Measurements from ENCODE around the gene CEACAM21.

The CEACAM21 gene

DNA sequence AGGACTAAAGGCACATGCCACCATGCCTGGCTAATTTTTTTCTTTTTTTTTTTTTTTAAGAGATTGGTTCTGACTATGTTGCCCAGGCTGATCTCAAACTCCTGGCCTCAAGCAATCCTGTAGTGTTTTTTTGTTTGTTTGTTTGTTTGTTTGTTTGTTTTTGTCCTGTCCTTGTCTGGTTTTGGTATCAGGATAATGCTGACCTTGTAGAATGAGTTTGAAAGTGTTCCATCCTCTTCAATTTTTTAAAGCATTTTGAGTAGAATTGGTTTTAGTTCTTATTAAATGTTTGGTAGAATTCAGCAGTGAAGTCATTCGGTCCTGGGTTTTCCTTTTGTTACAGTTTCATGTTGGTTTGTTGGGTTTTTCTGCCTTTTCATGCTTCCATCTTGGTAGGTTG, 31.7 kb downstream of the CEACAM21 start:
- H2BK120ac ChIP-seq (ENCODE audit: low read depth, low read length): no peak overlapping the region
- H4K91ac ChIP-seq (ENCODE audit: low read depth, low read length, poor library complexity): no peak overlapping the region
- H3K9ac ChIP-seq (ENCODE audit: low read depth, low read length, poor library complexity): no peak overlapping the region
- H3K27ac ChIP-seq (replicated peaks; ENCODE audit: low read length): no peak overlapping the region
- peaks cover 0 to 60% (median 0%) of the 10 kb centered on the region in 3 experiments for H3K27me3 ChIP-seq (ENCODE audit: control insufficient read depth in 3 of 3, insufficient read depth in 3 of 3, low read depth in 1 of 3, low read length in 3 of 3)
- no peak overlapping the region for H3K14ac ChIP-seq (ENCODE audit: low read length)
- H4K8ac ChIP-seq (ENCODE audit: low read depth, low read length): no peak overlapping the region
- peaks cover 0 to 11% of the 10 kb centered on the region in 2 donors for H3K9me3 ChIP-seq (replicated peaks in 1 of 2; ENCODE audit: control insufficient read depth in 2 of 2, insufficient read depth in 1 of 2, low read depth in 1 of 2, low read length in 2 of 2)
- no peak for DNase-seq (ENCODE audit: low spot score)
- WGBS, 2 donors (ENCODE audit: extremely low coverage in 2 of 2, insufficient read length in 2 of 2, insufficient replicate concordance in 1 of 2): no CpG with 5 or more reads among the region's 1 CpG
- no peak overlapping the region for H3K23ac ChIP-seq (ENCODE audit: low read depth, low read length, poor library complexity)
- H3K4me2 ChIP-seq (ENCODE audit: insufficient read depth, low read length, poor library complexity, severe bottlenecking): no peak overlapping the region
- no peak overlapping the region for H3K18ac ChIP-seq (ENCODE audit: low read length)
- no peak overlapping the region for H2AFZ ChIP-seq (ENCODE audit: low read length)
- H3K4ac ChIP-seq (ENCODE audit: low read length): no peak overlapping the region
- H3K4me3 ChIP-seq (ENCODE audit: low read length in 2 of 2): no peak overlapping the region
- H2BK5ac ChIP-seq (ENCODE audit: low read length): no peak overlapping the region
- H2BK12ac ChIP-seq (ENCODE audit: low read length): no peak overlapping the region
- no peaks in the 10 kb centered on the region for H3K36me3 ChIP-seq (replicated peaks in 1 of 2; ENCODE audit: control insufficient read depth in 2 of 2, insufficient read depth in 2 of 2, low read length in 2 of 2)
- H2AK5ac ChIP-seq (ENCODE audit: low read depth, low read length): no peak overlapping the region
- H3K4me1 ChIP-seq (ENCODE audit: control insufficient read depth in 2 of 2, insufficient read depth in 1 of 2, low read depth in 1 of 2, low read length in 2 of 2): no peaks in the 10 kb centered on the region
- no peak overlapping the region for H2BK15ac ChIP-seq (ENCODE audit: low read length)
- no peaks in the 10 kb centered on the region for H3K79me1 ChIP-seq (ENCODE audit: low read depth, low read length)

DNA sequence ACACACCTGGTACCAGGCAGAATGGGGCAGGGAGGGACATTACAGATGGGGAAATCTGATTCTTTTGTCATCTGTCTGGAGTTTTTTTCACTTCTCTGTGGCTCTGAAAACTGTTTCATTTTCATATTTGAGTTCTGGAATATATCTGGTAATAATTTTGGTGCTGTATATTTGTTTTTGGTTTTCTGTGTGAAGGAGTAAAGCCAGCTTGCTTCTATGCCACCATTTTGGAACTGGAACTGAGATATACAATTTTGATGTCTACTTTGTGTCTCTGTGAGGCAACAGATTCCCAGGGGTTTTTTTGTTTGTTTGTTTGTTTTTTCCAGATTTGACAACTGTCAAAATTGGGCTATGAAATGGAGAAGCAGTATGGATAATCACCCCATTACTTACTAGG, 34.8 kb downstream of the CEACAM21 start:
- H3K27me3 ChIP-seq (ENCODE audit: control insufficient read depth in 3 of 3, insufficient read depth in 3 of 3, low read depth in 1 of 3, low read length in 3 of 3): peaks cover 0 to 34% (median 0%) of the 10 kb centered on the region in 3 experiments
- DNase-seq (ENCODE audit: low spot score): no peak
- no peak overlapping the region for H3K27ac ChIP-seq (replicated peaks; ENCODE audit: low read length)
- H2BK15ac ChIP-seq (ENCODE audit: low read length): no peak overlapping the region
- no peak overlapping the region for H2AK5ac ChIP-seq (ENCODE audit: low read depth, low read length)
- no peak overlapping the region for H4K8ac ChIP-seq (ENCODE audit: low read depth, low read length)
- no peaks in the 10 kb centered on the region for H3K36me3 ChIP-seq (replicated peaks in 1 of 2; ENCODE audit: control insufficient read depth in 2 of 2, insufficient read depth in 2 of 2, low read length in 2 of 2)
- H3K23ac ChIP-seq (ENCODE audit: low read depth, low read length, poor library complexity): no peak overlapping the region
- H3K79me1 ChIP-seq (ENCODE audit: low read depth, low read length): no peaks in the 10 kb centered on the region
- no peaks in the 10 kb centered on the region for H3K4me1 ChIP-seq (ENCODE audit: control insufficient read depth in 2 of 2, insufficient read depth in 1 of 2, low read depth in 1 of 2, low read length in 2 of 2)
- no peak overlapping the region for H3K4me3 ChIP-seq (ENCODE audit: low read length in 2 of 2)
- no peak overlapping the region for H3K14ac ChIP-seq (ENCODE audit: low read length)
- no peak overlapping the region for H2BK12ac ChIP-seq (ENCODE audit: low read length)
- no peak overlapping the region for H3K9ac ChIP-seq (ENCODE audit: low read depth, low read length, poor library complexity)
- H4K91ac ChIP-seq (ENCODE audit: low read depth, low read length, poor library complexity): no peak overlapping the region
- H3K18ac ChIP-seq (ENCODE audit: low read length): no peak overlapping the region
- H3K4ac ChIP-seq (ENCODE audit: low read length): no peak overlapping the region
- no peak overlapping the region for H2AFZ ChIP-seq (ENCODE audit: low read length)
- no peak overlapping the region for H2BK5ac ChIP-seq (ENCODE audit: low read length)
- peaks cover 0 to 22% of the 10 kb centered on the region in 2 donors for H3K9me3 ChIP-seq (replicated peaks in 1 of 2; ENCODE audit: control insufficient read depth in 2 of 2, insufficient read depth in 1 of 2, low read depth in 1 of 2, low read length in 2 of 2)
- H3K4me2 ChIP-seq (ENCODE audit: insufficient read depth, low read length, poor library complexity, severe bottlenecking): no peak overlapping the region
- H2BK120ac ChIP-seq (ENCODE audit: low read depth, low read length): no peak overlapping the region

DNA sequence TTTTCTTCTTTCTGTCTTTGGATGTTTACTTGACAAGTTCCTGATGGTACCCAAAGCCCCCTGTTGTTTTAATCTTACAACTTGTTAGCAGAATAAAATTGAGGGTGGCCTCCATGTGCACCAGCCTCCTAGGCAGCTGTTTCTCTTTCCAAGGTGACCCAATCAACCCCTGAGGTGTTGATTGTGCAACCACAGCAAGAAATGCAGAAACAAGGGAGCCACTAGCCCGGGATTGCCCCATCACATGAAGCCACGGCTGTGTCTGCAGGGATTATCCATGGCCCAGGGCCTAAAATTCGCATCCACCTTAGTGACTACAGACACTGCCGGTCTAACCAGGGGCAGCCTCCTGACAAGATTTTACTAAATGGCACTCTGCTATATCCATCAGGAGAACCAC, 36.5 kb downstream of the CEACAM21 start:
- H3K9me3 ChIP-seq (replicated peaks in 1 of 2; ENCODE audit: control insufficient read depth in 2 of 2, insufficient read depth in 1 of 2, low read depth in 1 of 2, low read length in 2 of 2): peaks cover 0 to 20% of the 10 kb centered on the region in 2 donors

DNA sequence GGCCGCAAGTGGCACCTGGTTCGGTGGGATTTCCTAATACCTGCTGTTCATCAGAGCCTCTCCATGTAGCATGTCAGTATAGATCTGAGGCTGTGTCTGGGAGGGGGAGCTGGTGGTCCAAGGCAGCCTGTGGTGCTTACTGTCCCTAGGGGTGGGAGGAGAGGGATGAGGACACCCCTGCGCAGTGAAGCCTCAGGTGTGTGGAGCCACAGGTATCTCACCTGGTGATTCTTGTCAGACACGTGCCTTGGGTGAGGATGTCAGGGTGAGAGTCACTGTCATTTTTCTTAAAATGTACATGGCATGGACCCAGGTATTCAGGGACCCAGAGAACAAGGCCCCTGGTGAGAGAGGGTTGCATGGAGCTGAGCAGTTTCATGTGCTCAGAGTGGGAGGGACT, 39.2 kb downstream of the CEACAM21 start:
- Histone ChIP-seq H2AK5ac (ENCODE audit: low read depth, low read length) (no peak overlapping the region), H3K4me2 (ENCODE audit: insufficient read depth, low read length, poor library complexity, severe bottlenecking) (no peak overlapping the region), H3K79me1 (ENCODE audit: low read depth, low read length) (no peaks in the 10 kb centered on the region), H3K9ac (ENCODE audit: low read depth, low read length, poor library complexity) (no peak overlapping the region), H3K36me3 (replicated peaks in 1 of 2; ENCODE audit: control insufficient read depth in 2 of 2, insufficient read depth in 2 of 2, low read length in 2 of 2) (no peaks in the 10 kb centered on the region), H2BK5ac (ENCODE audit: low read length) (no peak overlapping the region), H3K4ac (ENCODE audit: low read length) (no peak overlapping the region), H4K8ac (ENCODE audit: low read depth, low read length) (no peak overlapping the region), H3K18ac (ENCODE audit: low read length) (no peak overlapping the region), H4K91ac (ENCODE audit: low read depth, low read length, poor library complexity) (no peak overlapping the region), H2AFZ (ENCODE audit: low read length) (no peak overlapping the region), H3K27ac (replicated peaks; ENCODE audit: low read length) (no peak overlapping the region), H3K4me1 (ENCODE audit: control insufficient read depth in 2 of 2, insufficient read depth in 1 of 2, low read depth in 1 of 2, low read length in 2 of 2) (no peaks in the 10 kb centered on the region), H2BK120ac (ENCODE audit: low read depth, low read length) (no peak overlapping the region), H3K9me3 (replicated peaks in 1 of 2; ENCODE audit: control insufficient read depth in 2 of 2, insufficient read depth in 1 of 2, low read depth in 1 of 2, low read length in 2 of 2) (peaks cover 0 to 24% of the 10 kb centered on the region in 2 donors), H3K14ac (ENCODE audit: low read length) (no peak overlapping the region), H2BK15ac (ENCODE audit: low read length) (no peak overlapping the region), H3K23ac (ENCODE audit: low read depth, low read length, poor library complexity) (no peak overlapping the region), H3K27me3 (ENCODE audit: control insufficient read depth in 3 of 3, insufficient read depth in 3 of 3, low read depth in 1 of 3, low read length in 3 of 3) (peaks cover 0 to 9% (median 0%) of the 10 kb centered on the region in 3 experiments), H2BK12ac (ENCODE audit: low read length) (no peak overlapping the region), H3K4me3 (ENCODE audit: low read length in 2 of 2) (peak overlapping the region in 1 of 2 donors; percentile 5)
- no CpG with 5 or more reads among the region's 4 CpGs for WGBS, 2 donors (ENCODE audit: extremely low coverage in 2 of 2, insufficient read length in 2 of 2, insufficient replicate concordance in 1 of 2)
- no peak for DNase-seq (ENCODE audit: low spot score)

More for the DNA sequence above, 36.5 kb downstream of the CEACAM21 start:
- Histone ChIP-seq H3K36me3 (replicated peaks in 1 of 2; ENCODE audit: control insufficient read depth in 2 of 2, insufficient read depth in 2 of 2, low read length in 2 of 2) (no peaks in the 10 kb centered on the region), H4K8ac (ENCODE audit: low read depth, low read length) (no peak overlapping the region), H3K4me1 (ENCODE audit: control insufficient read depth in 2 of 2, insufficient read depth in 1 of 2, low read depth in 1 of 2, low read length in 2 of 2) (no peaks in the 10 kb centered on the region), H3K27ac (replicated peaks; ENCODE audit: low read length) (no peak overlapping the region), H2BK12ac (ENCODE audit: low read length) (no peak overlapping the region), H3K4me2 (ENCODE audit: insufficient read depth, low read length, poor library complexity, severe bottlenecking) (no peak overlapping the region), H3K18ac (ENCODE audit: low read length) (no peak overlapping the region), H3K4me3 (ENCODE audit: low read length in 2 of 2) (no peak overlapping the region), H2BK15ac (ENCODE audit: low read length) (no peak overlapping the region), H3K27me3 (ENCODE audit: control insufficient read depth in 3 of 3, insufficient read depth in 3 of 3, low read depth in 1 of 3, low read length in 3 of 3) (peaks cover 0 to 17% (median 0%) of the 10 kb centered on the region in 3 experiments), H3K4ac (ENCODE audit: low read length) (no peak overlapping the region), H3K23ac (ENCODE audit: low read depth, low read length, poor library complexity) (no peak overlapping the region), H2AK5ac (ENCODE audit: low read depth, low read length) (no peak overlapping the region), H2BK5ac (ENCODE audit: low read length) (no peak overlapping the region), H3K14ac (ENCODE audit: low read length) (no peak overlapping the region), H3K9ac (ENCODE audit: low read depth, low read length, poor library complexity) (no peak overlapping the region), H4K91ac (ENCODE audit: low read depth, low read length, poor library complexity) (no peak overlapping the region), H2AFZ (ENCODE audit: low read length) (no peak overlapping the region), H2BK120ac (ENCODE audit: low read depth, low read length) (no peak overlapping the region), H3K79me1 (ENCODE audit: low read depth, low read length) (no peaks in the 10 kb centered on the region)
- no CpG with 5 or more reads among the region's 4 CpGs for WGBS, 2 donors (ENCODE audit: extremely low coverage in 2 of 2, insufficient read length in 2 of 2, insufficient replicate concordance in 1 of 2)
- DNase-seq (ENCODE audit: low spot score): no peak

Data from neuronal stem cell (in vitro differentiated cells).